Gastrocnemius medialis (tissue), 4 donors: ENCODE measurements around the gene EDN1.

Source experiments
- CTCF ChIP-seq, 5 experiments: fragments of 450-650 bp in 3 of 5; fragments of 200-600 bp in 2 of 5; sonication (generic) in 2 of 5; IDR thresholded peaks in 4 of 5; conservative IDR thresholded peaks in 1 of 5; 1 replicate in 4 of 5; 2 replicates in 1 of 5; pipeline ENCODE4 v1.5.1; 2016 to 2019; ENCODE audit warnings: antibody characterized with exemption in 5 of 5, mild to moderate bottlenecking in 3 of 5, moderate library complexity in 3 of 5
- POLR2A ChIP-seq, 2 donors: fragments of 450-650 bp; IDR thresholded peaks; one replicate each; pipeline ENCODE4 v1.6.1; 2017; ENCODE audit warnings: antibody characterized with exemption in 2 of 2, mild to moderate bottlenecking in 2 of 2, moderate library complexity in 2 of 2

- TF ChIP-seq POLR2A (IDR thresholded peaks at IDR 0.05) (no peak), CTCF (IDR thresholded peaks at IDR 0.05 in 4 of 5, conservative IDR thresholded peaks at IDR 0.05 in 1 of 5) (no peak)
Measured at GRCh38 chr6:12249541-12250382, 40.4 kb upstream of the EDN1 start.
